ENCODE results near the gene RCAN3. TPM values are rescaled to one million over a fixed set of nuclear protein-coding genes. Genes with fewer than 3 reads are reported as not detected.

Gene RCAN3
- total RNA-seq, 2 donors from 2014 or later = 103 to 151 TPM

DNA sequence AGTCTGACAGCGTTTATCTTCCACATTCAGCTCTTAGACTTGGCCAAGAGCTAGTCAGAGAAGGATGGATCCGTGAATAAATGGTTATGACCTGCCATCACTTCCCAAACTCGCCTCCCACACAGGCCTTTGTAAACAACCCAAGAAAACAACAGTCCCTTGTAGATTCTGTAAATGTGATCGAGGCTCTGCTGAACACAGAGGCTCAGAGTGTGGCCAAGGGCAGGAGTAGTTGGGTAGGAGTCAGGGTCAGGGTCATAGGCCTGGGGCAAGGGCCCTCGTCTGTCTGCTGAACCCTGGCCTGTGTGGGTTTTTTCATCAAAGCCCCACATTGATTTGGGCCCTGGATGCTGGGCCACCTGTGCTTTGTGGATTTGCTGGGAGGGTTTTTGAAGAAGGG is 85.9 kb downstream of the RCAN3 start:
- Mint-ChIP-seq H3K4me1 (ENCODE audit: low read depth) (peaks cover 12% of the 10 kb centered on the region), H3K36me3 (ENCODE audit: insufficient read depth in 2 of 2) (no peaks in the 10 kb centered on the region), H3K9me3 (no peaks in the 10 kb centered on the region), H3K4me3 (no peak overlapping the region), H3K27me3 (ENCODE audit: low read depth) (peaks cover 11% of the 10 kb centered on the region), H3K27ac (no peak overlapping the region)
- no peak for DNase-seq
- no peak for ATAC-seq (replicated peaks in 1 of 2)

DNA sequence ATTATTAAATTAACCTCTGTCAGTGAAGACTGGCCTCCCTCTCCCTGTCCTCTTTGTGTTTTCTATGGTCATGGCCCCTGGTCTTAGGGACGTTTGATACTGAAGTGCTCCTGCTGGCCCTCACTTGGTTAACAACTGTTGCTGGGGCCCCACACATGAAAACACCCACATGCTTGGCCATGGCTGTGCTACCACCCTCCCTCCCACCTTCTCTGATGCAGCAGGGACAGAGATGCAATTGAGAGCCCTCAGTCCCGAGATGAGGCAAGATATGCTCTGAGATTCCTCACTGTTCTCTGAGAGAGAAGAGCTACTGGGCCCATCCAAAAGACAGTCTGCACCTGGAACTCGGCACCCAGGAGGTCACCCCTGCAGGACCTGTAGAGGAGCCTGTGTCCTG is 86.6 kb downstream of the RCAN3 start:
- DNase-seq (no peak), ATAC-seq (replicated peaks in 1 of 2) (no peak)
- Mint-ChIP-seq H3K27ac (no peak overlapping the region), H3K36me3 (ENCODE audit: insufficient read depth in 2 of 2) (no peaks in the 10 kb centered on the region), H3K27me3 (ENCODE audit: low read depth) (peaks cover 11% of the 10 kb centered on the region), H3K9me3 (no peaks in the 10 kb centered on the region), H3K4me3 (no peak overlapping the region), H3K4me1 (ENCODE audit: low read depth) (peaks cover 12% of the 10 kb centered on the region)

Other genes with a start within 250 kb of the RCAN3 start
- 1 to 10 TPM in 1 of 2 donors, under 1 TPM in 1; 0.28 to 2.0 TPM for gene GRHL3, start 183.5 kb upstream of the RCAN3 start, total RNA-seq
- gene STPG1, start 89.1 kb upstream of the RCAN3 start, total RNA-seq = 10 to 100 TPM; 13.0 to 17.8 TPM
- 10 to 100 TPM; 54.1 to 68.7 TPM for gene NIPAL3, start 87.0 kb upstream of the RCAN3 start, total RNA-seq
- gene NCMAP, start 53.3 kb downstream of the RCAN3 start, total RNA-seq = 1 to 10 TPM in 1 of 2 donors, under 1 TPM in 1; 0.76 to 1.3 TPM
- gene SRRM1, start 140.5 kb downstream of the RCAN3 start, total RNA-seq = 100 to 1,000 TPM; 187 to 223 TPM
- 10 to 100 TPM; 59.7 to 68.2 TPM for gene CLIC4, start 242.6 kb downstream of the RCAN3 start, total RNA-seq